ENCODE data around the gene PPP1R27. TPM values are rescaled to one million over a fixed set of nuclear protein-coding genes. Genes with fewer than 3 reads are reported as not detected.
"Not testable (repeated sequence)": the region's sequence is repeated elsewhere in the genome, so short reads cannot be mapped to it uniquely, and the experiment has no call there.

The PPP1R27 gene
- total RNA-seq, 1 donor from 2014 or later = not detected

DNA sequence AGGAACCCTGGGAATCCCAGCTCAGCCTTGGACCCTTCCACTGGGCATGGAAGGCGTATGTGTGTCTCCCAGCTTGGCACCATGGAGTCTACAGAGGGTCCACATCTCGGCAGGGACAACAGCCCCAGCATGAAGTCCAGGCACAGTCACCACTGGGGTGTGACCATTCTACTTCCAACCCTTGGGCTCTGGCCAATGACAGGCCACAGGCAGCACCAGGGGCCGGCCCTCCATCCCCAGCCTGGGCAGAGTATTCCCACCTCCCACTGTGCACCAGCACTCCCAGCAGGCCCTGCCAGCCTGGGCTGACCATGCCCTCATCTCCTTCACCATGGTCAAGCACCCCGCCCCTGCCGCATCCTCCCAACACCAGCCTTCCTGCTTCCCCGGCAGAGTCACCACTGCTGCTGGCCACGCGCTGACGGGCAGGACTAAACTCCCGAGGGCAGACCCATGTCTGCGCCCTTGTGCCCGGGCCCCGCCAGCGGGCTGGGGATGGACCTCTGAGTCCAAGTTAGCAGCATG lies 9.5 kb upstream of the PPP1R27 start:
- ATAC-seq (no peak), DNase-seq (ENCODE audit: low spot score) (no peak)
- intact Hi-C loops (cut with DNase I) = no loop called here

DNA sequence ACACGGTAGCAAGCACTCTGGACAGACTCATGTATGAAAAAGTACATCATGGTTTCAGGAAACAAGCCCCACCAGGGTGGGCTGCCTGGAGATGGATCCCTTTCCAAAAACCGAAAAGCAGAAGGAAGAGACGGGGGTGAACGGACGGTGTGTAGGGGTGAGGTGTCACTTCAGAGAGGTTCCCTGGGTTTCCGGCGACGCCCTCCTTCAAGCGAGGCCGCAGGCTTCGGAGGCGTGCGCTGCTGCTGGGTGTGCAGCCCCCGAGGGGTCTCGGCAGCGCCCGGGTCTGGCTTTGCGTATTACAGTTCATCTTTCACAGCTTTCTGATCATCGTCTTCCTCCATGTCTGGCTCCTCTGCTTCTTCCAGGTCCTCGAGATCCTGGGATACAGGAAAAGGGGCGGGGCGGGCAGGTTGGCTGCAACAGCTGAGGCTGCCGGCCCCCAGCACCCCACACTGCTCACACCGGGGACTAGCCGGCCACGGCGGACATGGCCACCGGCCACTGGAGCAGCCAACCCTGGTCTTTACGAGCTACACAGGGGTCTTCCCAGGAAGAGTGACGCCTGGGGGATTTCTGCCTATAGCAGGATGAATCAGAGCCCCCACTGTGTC lies 9.0 kb upstream of the PPP1R27 start:
- DNase-seq (ENCODE audit: low spot score) (no peak), ATAC-seq (no peak)
- intact Hi-C loops (cut with DNase I) = no loop called here

GRCh38 chr17:81842725-81843504 lies 8.1 kb upstream of the PPP1R27 start:
- ATAC-seq (peak; percentile 86), DNase-seq (ENCODE audit: low spot score) (no peak)
- intact Hi-C loops (cut with DNase I) = no loop called here

- DNase-seq (ENCODE audit: low spot score) = no peak
- intact Hi-C loops (cut with DNase I) = no loop called here
- ATAC-seq = no peak
These were observed 7.5 kb upstream of the PPP1R27 start for GRCh38 chr17:81842378-81842724.

GRCh38 chr17:81841866-81842265 lies 7.0 kb upstream of the PPP1R27 start:
- no peak for ATAC-seq
- DNase-seq (ENCODE audit: low spot score) = no peak
- intact Hi-C loops (cut with DNase I) = no loop called here

DNA sequence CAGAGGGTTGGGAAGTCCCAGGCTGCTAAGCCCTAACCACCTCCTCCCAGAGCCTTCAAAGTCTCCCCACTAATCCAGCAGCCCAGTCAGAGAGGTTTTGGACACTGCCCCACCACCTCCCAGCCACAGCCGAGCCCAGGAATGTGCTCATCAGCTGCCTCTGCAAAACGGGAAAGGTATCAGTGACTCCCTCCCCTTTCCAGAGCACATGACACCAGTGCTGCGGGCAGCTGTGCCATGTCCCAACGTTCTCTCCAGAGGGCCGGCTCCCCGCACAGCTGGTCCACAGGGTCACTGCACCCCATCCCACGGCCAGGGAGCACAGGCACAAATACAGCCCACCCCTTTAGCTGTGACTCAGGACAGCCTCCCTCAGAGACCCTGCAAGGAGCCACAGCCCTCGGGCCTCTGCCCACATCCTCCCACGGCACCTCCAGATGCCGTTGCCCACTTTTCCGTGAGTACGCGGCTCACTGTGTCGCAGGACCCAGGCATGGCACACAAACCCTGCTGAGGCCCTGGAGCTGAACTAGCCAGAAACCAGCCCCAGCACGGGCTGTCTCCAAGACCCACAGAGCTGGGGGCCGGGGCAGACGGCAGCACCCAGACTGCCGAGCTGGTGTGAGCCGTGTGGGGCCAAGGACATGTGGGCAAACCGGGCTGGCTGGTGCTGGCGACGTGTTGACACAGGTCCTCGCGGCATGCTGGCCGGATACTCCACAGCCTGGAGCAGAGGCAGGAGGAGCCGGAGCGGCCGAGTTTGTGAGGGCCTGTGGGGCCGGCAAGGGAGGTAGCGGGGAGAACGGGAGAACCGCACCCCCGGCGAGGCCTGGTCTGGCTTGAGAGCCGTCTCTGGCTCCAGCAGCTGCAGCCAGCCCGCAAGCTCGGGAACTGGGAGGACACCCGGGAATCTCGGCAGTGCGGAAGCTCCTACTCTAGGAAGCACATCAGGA lies 6.3 kb upstream of the PPP1R27 start:
- DNase-seq (ENCODE audit: low spot score) (no peak), ATAC-seq (no peak)
- intact Hi-C loops (cut with DNase I) = no loop called here

GRCh38 chr17:81840059-81840458 lies 5.2 kb upstream of the PPP1R27 start:
- ATAC-seq; intact Hi-C loops (cut with DNase I); DNase-seq (ENCODE audit: low spot score): not testable (repeated sequence)

DNA sequence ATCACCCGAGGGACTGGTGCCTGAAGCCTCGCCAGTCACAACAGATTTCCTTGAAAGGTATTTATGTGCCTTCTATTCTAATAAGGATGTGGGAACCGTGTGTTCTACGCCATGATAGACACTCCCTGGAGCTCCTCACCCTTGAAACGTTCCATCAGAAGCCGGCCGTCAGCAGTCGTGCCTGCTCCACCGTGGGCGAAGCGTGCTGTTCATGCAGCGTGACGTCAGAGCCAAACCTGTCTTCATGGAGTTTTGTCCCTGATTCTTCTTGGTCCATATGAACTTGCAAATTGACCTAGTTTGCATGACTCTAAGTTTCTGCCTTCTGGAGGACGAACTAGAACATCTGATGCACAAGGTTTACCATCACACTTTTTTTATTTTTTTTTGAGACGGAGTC lies 4.5 kb upstream of the PPP1R27 start:
- DNase-seq (ENCODE audit: low spot score) (no peak), ATAC-seq (no peak)
- intact Hi-C loops (cut with DNase I) = no loop called here

GRCh38 chr17:81838753-81839255 lies 4.0 kb upstream of the PPP1R27 start:
- ATAC-seq (no peak), DNase-seq (ENCODE audit: low spot score) (no peak)
- intact Hi-C loops (cut with DNase I) = no loop called here

DNA sequence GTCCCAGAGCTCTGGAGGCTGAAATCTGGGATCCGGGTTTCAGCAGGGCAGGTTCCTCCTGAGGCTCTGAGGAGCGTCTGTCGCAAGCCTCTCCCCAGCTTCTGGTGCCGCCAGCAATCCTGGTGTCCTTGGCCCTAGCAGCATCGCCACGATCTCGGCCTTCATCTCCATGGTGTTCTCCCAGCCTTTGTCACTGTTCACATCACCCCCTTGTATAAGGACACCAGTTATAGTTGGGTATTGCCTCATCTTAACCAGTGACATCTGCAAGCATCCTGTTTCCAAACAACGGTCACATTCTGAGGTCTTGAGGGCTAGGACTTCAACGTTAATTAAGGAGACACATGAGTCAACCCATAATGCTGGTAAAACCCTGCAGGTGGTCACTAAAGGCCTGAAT lies 2.8 kb upstream of the PPP1R27 start:
- no peak for DNase-seq (ENCODE audit: low spot score)
- no peak for ATAC-seq
- intact Hi-C loops (cut with DNase I) = no loop called here

- intact Hi-C loops (cut with DNase I) = no loop called here
- DNase-seq (ENCODE audit: low spot score) = no peak
- no peak for ATAC-seq
These were observed 674 bp downstream of the PPP1R27 start for GRCh38 chr17:81833921-81834830.

DNA sequence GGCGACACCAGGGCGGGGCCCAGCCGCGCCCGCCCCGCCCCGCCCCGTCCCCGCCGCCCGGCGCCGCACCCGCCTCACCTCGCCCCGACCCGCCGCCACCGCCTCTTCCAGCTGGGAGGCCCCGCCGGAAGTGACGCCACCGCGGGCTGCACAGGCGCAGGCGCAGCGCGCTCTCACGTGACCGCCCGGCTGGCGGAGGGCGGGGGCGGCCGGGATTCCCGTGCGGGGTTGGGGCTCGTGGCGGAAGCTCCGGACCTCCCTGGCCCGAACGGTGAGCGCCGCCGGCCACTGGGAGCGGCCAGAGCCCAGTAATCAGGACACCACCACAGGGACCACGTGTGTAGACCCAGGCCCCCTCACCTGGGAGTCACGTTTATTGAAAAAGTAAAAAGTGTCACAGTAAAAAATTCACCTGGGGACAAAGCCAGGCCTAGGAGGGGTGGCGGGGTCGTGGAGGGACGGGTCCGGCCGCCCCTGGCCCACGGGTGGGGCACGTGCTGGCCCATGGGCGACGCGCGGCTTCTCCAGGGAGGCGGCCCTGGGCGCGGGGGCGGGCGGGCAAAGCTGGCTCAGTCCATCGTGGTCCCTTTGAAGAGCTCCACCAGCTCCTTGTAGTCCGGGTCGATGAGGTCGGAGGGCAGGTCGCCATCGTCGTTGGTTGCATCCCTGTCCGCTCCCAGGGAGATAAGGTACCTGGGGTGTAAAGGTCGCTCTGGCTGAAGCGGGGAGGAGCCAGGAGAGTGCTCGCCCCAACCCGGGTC lies 1.5 kb downstream of the PPP1R27 start, which contains the start of gene MCRIP1:
MCRIP1 (minus strand) TSS at position 132 of the 761 bp plus-strand sequence. CDS start 8,785 bp downstream, outside the sequence.
- ATAC-seq = peak; percentile 93
- peak; percentile 98 for DNase-seq (ENCODE audit: low spot score)
- intact Hi-C loops (cut with DNase I) = no loop called here

DNA sequence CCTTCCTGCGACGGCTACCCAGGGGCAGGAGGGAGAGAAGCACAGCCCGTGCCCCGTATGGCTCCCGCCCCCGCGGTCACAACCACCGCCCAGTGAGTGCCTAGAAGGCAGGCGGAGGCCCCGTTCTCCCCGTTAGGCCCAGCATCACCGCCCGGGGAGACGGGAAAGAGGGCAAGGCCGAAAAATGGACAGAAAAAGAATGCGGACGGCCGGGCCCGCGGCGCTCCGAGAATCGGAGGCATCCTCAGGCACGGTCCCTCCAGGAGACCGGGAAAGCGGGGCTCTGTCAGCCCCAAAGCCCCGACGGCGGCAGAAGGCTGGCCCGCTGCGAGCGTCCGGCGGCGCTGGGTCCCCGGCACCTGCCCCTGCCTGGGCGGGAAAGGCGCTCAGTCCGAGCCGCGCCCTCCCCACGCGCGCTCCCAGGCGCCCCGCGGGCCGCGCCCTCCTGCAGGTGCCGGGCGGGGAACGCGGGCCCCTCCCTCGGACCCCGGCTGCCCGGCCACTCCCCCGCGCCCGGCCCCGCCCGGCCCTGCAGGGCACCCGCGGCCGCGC lies 2.2 kb downstream of the PPP1R27 start:
- no peak for DNase-seq (ENCODE audit: low spot score)
- intact Hi-C loops (cut with DNase I) = no loop called here
- peak; percentile 39 for ATAC-seq

DNA sequence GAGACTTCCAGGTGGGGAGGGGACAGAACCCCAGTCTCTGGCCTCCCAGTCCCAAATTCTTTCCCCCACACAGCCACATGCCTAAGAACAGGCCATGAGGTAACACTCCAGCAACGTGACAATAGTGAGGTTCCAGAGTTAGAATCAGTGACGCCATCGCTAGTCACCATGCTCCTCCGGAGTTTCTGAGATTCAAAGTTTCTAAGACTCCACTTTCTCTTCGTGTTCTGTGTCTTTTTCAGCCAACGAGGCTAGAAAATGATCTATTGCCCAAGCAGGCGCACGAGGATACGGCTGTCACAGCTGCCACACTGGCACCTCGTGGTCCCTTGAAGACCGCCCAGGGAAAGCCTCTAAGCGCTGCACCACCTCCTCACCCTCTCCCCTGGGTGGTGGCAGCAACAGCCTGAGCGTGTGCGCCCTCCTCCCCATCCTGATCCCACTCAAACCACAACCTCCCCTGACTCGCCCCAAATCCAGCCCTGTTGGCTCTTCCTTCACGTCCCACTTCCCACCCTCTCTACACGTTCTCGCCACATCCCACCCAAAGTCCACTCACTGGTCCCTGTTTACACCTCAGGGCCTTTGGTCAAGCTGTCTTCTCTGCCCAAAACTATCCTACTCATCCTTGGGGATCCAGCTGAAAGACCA lies 2.8 kb downstream of the PPP1R27 start:
- intact Hi-C loops (cut with DNase I) = no loop called here
- DNase-seq (ENCODE audit: low spot score) = no peak
- ATAC-seq = peak; percentile 37

GRCh38 chr17:81831563-81831956 lies 3.3 kb downstream of the PPP1R27 start:
- intact Hi-C loops (cut with DNase I) = no loop called here
- ATAC-seq (no peak), DNase-seq (ENCODE audit: low spot score) (no peak)

DNA sequence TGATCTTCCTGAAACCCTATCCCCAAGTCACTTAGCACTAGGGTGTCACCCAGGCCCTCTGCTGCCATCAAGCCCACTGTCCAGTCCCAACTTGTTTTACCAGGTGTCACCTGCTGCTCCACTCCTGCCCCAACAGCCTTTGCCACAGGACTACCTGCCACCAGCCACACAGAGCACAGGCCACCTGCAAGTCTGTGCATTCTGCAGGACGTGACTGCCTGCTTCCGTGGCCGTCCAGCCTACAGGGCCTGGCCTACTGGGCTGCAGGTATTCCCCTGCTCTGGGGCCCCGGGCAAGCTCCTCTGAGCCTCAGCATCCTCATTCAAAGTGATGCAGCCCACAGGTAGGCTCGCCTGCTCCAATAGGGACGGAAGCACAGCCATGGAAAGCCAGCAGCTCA lies 5.0 kb downstream of the PPP1R27 start:
- DNase-seq (ENCODE audit: low spot score) (no peak), ATAC-seq (no peak)
- intact Hi-C loops (cut with DNase I) = no loop called here

DNA sequence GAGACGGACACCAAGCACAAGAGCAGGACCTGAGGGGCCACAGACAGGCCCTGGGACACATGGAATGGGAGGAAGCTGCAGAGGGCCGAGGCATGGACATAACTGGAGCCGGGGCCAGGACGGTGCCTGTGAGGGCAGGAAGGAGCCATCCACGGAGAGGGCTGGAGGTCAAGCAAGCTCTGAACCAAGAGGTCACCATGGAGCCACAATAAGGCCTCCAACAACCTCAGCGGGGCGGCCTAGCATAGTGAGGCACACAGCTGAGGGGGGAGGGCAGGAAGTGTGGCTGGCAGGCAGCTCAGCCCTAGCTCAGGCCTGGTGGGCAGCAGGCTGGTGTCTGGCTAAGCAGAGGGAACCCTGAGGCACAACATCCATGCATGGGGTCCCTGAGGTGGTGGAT lies 6.2 kb downstream of the PPP1R27 start:
- intact Hi-C loops (cut with DNase I) = no loop called here
- DNase-seq (ENCODE audit: low spot score) (no peak), ATAC-seq (no peak)

All from sciatic nerve (tissue), 2 donors.